ENCODE measurements around the gene GPC3. TPM values are rescaled to one million over a fixed set of nuclear protein-coding genes. Genes with fewer than 3 reads are reported as not detected.

The GPC3 gene
- total RNA-seq, 4 donors from 2014 or later: 4.9 to 10.9 (median 9.2) TPM

DNA sequence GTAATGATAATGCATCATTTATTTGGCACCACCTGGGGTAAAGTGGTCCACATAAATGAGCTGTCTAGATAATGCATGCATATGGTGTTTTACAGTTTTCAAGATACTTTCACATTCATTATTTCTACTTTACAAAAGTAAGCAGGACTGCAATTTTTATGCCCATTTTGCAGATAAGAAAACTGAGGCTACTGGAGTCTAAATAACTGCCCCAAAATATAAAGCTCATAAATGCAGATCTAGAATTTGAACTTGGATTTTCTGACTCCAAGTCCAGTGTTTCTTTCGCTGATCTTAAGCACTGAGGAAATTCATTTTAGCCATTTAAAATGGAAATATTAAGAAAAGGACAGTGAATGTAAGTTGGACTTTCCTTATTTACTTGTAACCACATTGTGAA, 36.5 kb downstream of the GPC3 start:
- WGBS: 85% methylated on average over 1 of the region's 1 CpG
- H3K4me1 ChIP-seq: no peaks in the 10 kb centered on the region
- no peaks in the 10 kb centered on the region for H3K36me3 ChIP-seq
- H3K9me3 ChIP-seq: no peaks in the 10 kb centered on the region
- DNase-seq (ENCODE audit: low spot score in 2 of 2): no peak
- TF ChIP-seq POLR2AphosphoS5 (IDR thresholded peaks at IDR 0.05) (no peak), POLR2A (IDR thresholded peaks at IDR 0.05) (no peak), EP300 (IDR thresholded peaks at IDR 0.05) (no peak)
- TF ChIP-seq, protein P1, sequence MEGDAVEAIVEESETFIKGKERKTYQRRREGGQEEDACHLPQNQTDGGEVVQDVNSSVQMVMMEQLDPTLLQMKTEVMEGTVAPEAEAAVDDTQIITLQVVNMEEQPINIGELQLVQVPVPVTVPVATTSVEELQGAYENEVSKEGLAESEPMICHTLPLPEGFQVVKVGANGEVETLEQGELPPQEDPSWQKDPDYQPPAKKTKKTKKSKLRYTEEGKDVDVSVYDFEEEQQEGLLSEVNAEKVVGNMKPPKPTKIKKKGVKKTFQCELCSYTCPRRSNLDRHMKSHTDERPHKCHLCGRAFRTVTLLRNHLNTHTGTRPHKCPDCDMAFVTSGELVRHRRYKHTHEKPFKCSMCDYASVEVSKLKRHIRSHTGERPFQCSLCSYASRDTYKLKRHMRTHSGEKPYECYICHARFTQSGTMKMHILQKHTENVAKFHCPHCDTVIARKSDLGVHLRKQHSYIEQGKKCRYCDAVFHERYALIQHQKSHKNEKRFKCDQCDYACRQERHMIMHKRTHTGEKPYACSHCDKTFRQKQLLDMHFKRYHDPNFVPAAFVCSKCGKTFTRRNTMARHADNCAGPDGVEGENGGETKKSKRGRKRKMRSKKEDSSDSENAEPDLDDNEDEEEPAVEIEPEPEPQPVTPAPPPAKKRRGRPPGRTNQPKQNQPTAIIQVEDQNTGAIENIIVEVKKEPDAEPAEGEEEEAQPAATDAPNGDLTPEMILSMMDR (IDR thresholded peaks at IDR 0.05): no peak
- H3K27ac ChIP-seq: no peak overlapping the region
- H3K27me3 ChIP-seq: no peaks in the 10 kb centered on the region
- H3K4me3 ChIP-seq: no peak overlapping the region

DNA sequence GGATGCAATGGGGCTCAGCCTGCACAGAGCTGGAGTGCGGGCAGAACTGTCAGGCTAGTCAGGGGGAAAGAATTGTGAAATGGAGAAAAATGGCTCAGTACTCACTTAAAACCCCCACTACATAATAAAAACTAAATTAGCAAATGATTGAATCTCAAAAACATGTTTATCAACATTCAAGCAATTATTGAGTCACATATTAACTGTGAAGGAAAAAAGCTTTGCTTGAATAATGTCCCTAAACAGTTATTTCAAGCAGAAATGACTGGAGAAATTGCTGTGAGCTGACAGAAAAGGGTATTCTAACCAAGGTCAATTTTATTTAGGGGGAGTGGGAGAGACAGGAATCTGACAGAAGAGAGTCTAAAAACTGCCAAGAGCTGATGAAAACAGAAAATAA, 37.4 kb downstream of the GPC3 start:
- no peaks in the 10 kb centered on the region for H3K9me3 ChIP-seq
- DNase-seq (ENCODE audit: low spot score in 2 of 2): no peak
- H3K4me3 ChIP-seq: no peak overlapping the region
- no peaks in the 10 kb centered on the region for H3K27me3 ChIP-seq
- H3K27ac ChIP-seq: no peak overlapping the region
- TF ChIP-seq, protein P1 (IDR thresholded peaks at IDR 0.05): no peak
- TF ChIP-seq POLR2AphosphoS5 (IDR thresholded peaks at IDR 0.05) (no peak), EP300 (IDR thresholded peaks at IDR 0.05) (no peak), POLR2A (IDR thresholded peaks at IDR 0.05) (no peak)
- no peaks in the 10 kb centered on the region for H3K36me3 ChIP-seq
- 71% methylated on average over 1 of the region's 1 CpG for WGBS
- no peaks in the 10 kb centered on the region for H3K4me1 ChIP-seq

DNA sequence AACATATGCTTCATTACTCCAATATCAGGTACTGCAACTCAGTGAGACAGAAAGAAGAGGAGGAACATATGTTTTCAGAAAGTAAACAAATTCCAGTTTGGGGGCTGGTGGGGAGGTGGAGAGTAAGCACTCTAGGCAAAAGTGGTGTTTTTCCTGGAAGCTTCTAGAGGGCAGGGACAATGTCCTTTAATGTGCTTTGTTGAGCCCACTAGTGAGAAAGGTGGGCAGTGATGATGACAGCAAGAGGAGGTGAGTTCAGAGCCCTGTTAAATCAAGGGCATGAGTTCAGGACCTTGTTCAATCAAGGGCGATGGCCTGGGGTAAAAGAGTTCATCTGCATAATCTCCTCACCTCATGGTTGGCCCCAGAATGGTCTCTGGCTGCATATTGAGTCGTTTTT, 38.4 kb downstream of the GPC3 start:
- 58% methylated on average over 2 of the region's 2 CpGs for WGBS
- H3K9me3 ChIP-seq: no peaks in the 10 kb centered on the region
- H3K27ac ChIP-seq: no peak overlapping the region
- TF ChIP-seq, protein P1 (IDR thresholded peaks at IDR 0.05): no peak
- TF ChIP-seq EP300 (IDR thresholded peaks at IDR 0.05): no peak
- no peak for TF ChIP-seq POLR2AphosphoS5 (IDR thresholded peaks at IDR 0.05)
- no peak for TF ChIP-seq POLR2A (IDR thresholded peaks at IDR 0.05)
- H3K4me3 ChIP-seq: no peak overlapping the region
- no peaks in the 10 kb centered on the region for H3K36me3 ChIP-seq
- no peaks in the 10 kb centered on the region for H3K4me1 ChIP-seq
- DNase-seq (ENCODE audit: low spot score in 2 of 2): no peak
- H3K27me3 ChIP-seq: no peaks in the 10 kb centered on the region

DNA sequence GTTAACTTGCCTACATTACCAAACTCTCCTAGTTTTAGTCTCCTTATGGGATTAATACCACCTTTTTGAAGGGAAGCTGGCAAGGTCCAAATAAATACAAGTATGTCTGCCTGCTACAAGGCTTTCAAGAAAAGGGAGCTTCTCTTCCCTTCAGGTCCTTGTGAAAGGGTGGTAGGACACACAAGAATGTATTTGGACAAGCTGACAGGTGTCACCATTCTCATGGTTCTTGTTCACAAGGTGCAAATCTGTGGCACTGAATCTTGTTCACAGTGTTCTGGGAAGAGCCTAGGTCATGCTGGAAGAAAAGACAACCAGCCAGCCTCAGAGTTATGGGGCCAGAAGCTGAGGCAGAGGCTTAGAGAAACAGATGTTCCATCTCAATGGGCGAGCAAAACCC, 41.9 kb downstream of the GPC3 start:
- no peak for DNase-seq (ENCODE audit: low spot score in 2 of 2)
- H3K36me3 ChIP-seq: no peaks in the 10 kb centered on the region
- TF ChIP-seq EP300 (IDR thresholded peaks at IDR 0.05) (no peak), POLR2A (IDR thresholded peaks at IDR 0.05) (no peak), POLR2AphosphoS5 (IDR thresholded peaks at IDR 0.05) (no peak)
- TF ChIP-seq, protein P1 (IDR thresholded peaks at IDR 0.05): no peak
- no peak overlapping the region for H3K27ac ChIP-seq
- no peaks in the 10 kb centered on the region for H3K4me1 ChIP-seq
- no peaks in the 10 kb centered on the region for H3K9me3 ChIP-seq
- H3K4me3 ChIP-seq: no peak overlapping the region
- H3K27me3 ChIP-seq: no peaks in the 10 kb centered on the region
- 80% methylated on average over 1 of the region's 1 CpG for WGBS

GRCh38 chrX:133939655-133940302, 45.6 kb downstream of the GPC3 start:
- 60% methylated on average over 2 of the region's 2 CpGs for WGBS

More at GRCh38 chrX:133939655-133940302, 45.6 kb downstream of the GPC3 start:
- Histone ChIP-seq H3K36me3 (no peaks in the 10 kb centered on the region), H3K4me1 (no peaks in the 10 kb centered on the region), H3K27me3 (no peaks in the 10 kb centered on the region), H3K27ac (no peak overlapping the region), H3K4me3 (no peak overlapping the region), H3K9me3 (no peaks in the 10 kb centered on the region)
- DNase-seq (ENCODE audit: low spot score in 2 of 2): no peak
- TF ChIP-seq, protein P1 (IDR thresholded peaks at IDR 0.05): no peak
- TF ChIP-seq EP300 (IDR thresholded peaks at IDR 0.05): no peak
- TF ChIP-seq POLR2A (IDR thresholded peaks at IDR 0.05): no peak
- no peak for TF ChIP-seq POLR2AphosphoS5 (IDR thresholded peaks at IDR 0.05)

Data from suprapubic skin (tissue), 4 donors.